ENCODE results near the gene NBEAL2.

The NBEAL2 gene

DNA sequence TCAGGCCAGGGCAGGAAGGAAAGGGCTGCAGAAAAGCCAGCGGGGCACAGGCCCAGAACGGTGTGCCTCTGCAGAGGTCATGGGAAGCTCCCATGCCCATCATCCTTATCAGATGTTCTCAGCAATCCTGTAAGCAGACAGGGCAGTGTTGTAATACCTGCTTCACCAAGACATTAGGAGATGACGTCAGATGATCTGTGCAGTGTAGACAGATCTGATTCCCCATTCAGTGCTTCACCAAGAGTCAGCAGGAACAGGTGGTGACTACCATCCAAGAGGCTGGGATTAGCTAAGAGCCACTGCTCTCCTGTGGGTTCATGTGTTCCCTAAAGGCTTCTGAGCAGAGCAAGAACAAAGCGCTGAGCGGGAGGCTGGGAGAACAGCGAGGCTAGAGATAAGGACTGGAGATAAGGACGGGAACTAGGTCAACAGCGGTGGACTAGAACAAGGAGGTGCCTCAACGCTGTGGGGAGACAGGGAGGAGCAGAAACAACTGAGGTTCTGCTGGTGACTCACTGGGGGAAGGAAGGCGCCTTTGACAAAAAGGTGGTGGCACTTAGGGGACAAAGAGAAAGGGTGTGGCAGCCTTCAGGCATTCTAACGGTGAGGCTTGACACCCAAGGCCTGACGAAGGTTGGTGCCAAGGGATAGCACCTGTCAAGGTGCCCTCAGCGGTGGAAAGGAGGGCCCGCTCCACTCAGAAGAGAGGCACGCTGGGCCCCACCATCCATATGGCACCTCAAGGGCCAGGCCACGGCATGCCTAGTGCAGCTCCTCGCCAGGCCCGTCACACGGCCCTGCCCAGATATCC lies 31.3 kb upstream of the NBEAL2 start:
- TF ChIP-seq, protein P1, sequence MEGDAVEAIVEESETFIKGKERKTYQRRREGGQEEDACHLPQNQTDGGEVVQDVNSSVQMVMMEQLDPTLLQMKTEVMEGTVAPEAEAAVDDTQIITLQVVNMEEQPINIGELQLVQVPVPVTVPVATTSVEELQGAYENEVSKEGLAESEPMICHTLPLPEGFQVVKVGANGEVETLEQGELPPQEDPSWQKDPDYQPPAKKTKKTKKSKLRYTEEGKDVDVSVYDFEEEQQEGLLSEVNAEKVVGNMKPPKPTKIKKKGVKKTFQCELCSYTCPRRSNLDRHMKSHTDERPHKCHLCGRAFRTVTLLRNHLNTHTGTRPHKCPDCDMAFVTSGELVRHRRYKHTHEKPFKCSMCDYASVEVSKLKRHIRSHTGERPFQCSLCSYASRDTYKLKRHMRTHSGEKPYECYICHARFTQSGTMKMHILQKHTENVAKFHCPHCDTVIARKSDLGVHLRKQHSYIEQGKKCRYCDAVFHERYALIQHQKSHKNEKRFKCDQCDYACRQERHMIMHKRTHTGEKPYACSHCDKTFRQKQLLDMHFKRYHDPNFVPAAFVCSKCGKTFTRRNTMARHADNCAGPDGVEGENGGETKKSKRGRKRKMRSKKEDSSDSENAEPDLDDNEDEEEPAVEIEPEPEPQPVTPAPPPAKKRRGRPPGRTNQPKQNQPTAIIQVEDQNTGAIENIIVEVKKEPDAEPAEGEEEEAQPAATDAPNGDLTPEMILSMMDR (IDR thresholded peaks at IDR 0.05; ENCODE audit: insufficient read depth, low read length, missing control alignments): no peak
- ChIA-PET POLR2A (interaction anchor here (1.4 kb wide), 1 partner anchor 13 kb away, joined by 3 read pairs; no protein-coding TSS in a partner anchor), CTCF (interaction anchor here (1.4 to 6.3 kb wide), 2 partner anchors 13 to 38 kb away, joined by 5 to 59 read pairs; no protein-coding TSS in a partner anchor)
- no peak for DNase-seq (ENCODE audit: low read depth, low spot score)
- no peak overlapping the region for H3K4me3 ChIP-seq (ENCODE audit: low read depth, low read length)

- TF ChIP-seq, protein P1 (IDR thresholded peaks at IDR 0.05; ENCODE audit: insufficient read depth, low read length, missing control alignments): no peak
- no peak for DNase-seq (ENCODE audit: low read depth, low spot score)
- POLR2A ChIA-PET: no interaction called here
- H3K4me3 ChIP-seq (ENCODE audit: low read depth, low read length): no peak overlapping the region
- CTCF ChIA-PET: interaction anchor here (6.3 kb wide), 1 partner anchor 14 kb away, joined by 59 read pairs; no protein-coding TSS in a partner anchor
These were observed 30.4 kb upstream of the NBEAL2 start for GRCh38 chr3:46948830-46949671.

- TF ChIP-seq, protein P1 (IDR thresholded peaks at IDR 0.05; ENCODE audit: insufficient read depth, low read length, missing control alignments): no peak
- ChIA-PET POLR2A (no interaction called here), CTCF (interaction anchor here (3.6 kb wide), 1 partner anchor 14 kb away, joined by 21 read pairs; no protein-coding TSS in a partner anchor)
- no peak overlapping the region for H3K4me3 ChIP-seq (ENCODE audit: low read depth, low read length)
- no peak for DNase-seq (ENCODE audit: low read depth, low spot score)
These were observed 29.3 kb upstream of the NBEAL2 start for GRCh38 chr3:46950177-46950576.

GRCh38 chr3:46950650-46951241 lies 28.7 kb upstream of the NBEAL2 start:
- H3K4me3 ChIP-seq (ENCODE audit: low read depth, low read length): no peak overlapping the region
- DNase-seq (ENCODE audit: low read depth, low spot score): no peak
- POLR2A ChIA-PET: no interaction called here
- CTCF ChIA-PET: interaction anchor here (3.6 kb wide), 1 partner anchor 15 kb away, joined by 21 read pairs; no protein-coding TSS in a partner anchor
- TF ChIP-seq, protein P1 (IDR thresholded peaks at IDR 0.05; ENCODE audit: insufficient read depth, low read length, missing control alignments): no peak

DNA sequence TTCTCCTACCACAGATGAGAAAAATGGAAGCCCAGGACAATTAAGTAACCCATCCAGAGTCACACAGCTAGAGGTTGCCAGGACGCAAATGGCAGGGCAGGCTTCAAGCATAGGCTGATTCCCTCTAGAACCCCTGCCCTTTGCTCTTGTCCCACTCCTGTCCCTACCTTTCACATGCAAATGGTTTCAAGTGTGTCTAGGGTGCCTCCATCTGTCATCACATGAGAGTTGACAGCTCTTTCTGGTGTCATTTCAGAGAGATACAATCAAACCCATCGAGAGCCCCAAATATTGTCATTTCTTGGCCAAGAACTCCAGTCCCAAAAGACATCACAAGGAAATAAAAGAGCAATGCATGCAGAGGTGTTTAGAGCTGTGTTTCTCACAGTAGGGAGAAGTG lies 26.7 kb upstream of the NBEAL2 start:
- TF ChIP-seq, protein P1 (IDR thresholded peaks at IDR 0.05; ENCODE audit: insufficient read depth, low read length, missing control alignments): no peak
- CTCF ChIA-PET: interaction anchor here (3.6 kb wide), 1 partner anchor 17 kb away, joined by 21 read pairs; no protein-coding TSS in a partner anchor
- H3K4me3 ChIP-seq (ENCODE audit: low read depth, low read length): no peak overlapping the region
- POLR2A ChIA-PET: no interaction called here
- DNase-seq (ENCODE audit: low read depth, low spot score): no peak
